B cell (primary cell): ENCODE measurements around the gene CHIC2. TPM values are rescaled to one million over a fixed set of nuclear protein-coding genes. Genes with fewer than 3 reads are reported as not detected.

ENCODE experiments used
- ATAC-seq: fragments of 200-7000 bp; cut with Tn5 transposase; one replicate; pipeline ENCODE4 v1.10.0; 2021; ENCODE audit warnings: low read depth, mild to moderate bottlenecking, moderate number of reproducible peaks, moderate library complexity
- CTCF ChIA-PET: fragments of 350-600 bp; sonication (Branson Sonifier 250); formaldehyde crosslinking; loops from one replicate; lab custom pipeline; 2021; ENCODE audit warnings: antibody characterized with exemption, inconsistent platforms; lab: Charles Lee
- POLR2A ChIA-PET: fragments of 350-600 bp; sonication (Branson Sonifier 250); formaldehyde crosslinking; loops from one replicate; lab custom pipeline; 2021; ENCODE audit warnings: antibody characterized with exemption; lab: Charles Lee
- DNase-seq: peaks from one replicate; pipeline ENCODE4 v3.0.0; 2013
- H2AFZ ChIP-seq: 2 replicates; pipeline ENCODE4 v1.6.1; 2012; ENCODE audit warnings: mild to moderate bottlenecking, low read depth, low read length; ENCODE audit not compliant: insufficient read depth, poor library complexity, severe bottlenecking
- H3K27ac ChIP-seq, 2 donors: 1 replicate in 1 of 2; 2 replicates in 1 of 2; pipeline ENCODE4 v1.5.1; 2012 to 2013; ENCODE audit warnings: low read length in 2 of 2, mild to moderate bottlenecking in 2 of 2, moderate library complexity in 1 of 2
- H3K27me3 ChIP-seq, 4 experiments: fragments of 200-600 bp in 1 of 4; sonication (generic) in 1 of 4; replicated peaks in 1 of 4; 1 replicate in 2 of 4; 2 replicates in 2 of 4; pipeline versions ENCODE4 v1.6.1 to v1.7.0; 2013 to 2016; ENCODE audit warnings: low read length in 3 of 4, mild to moderate bottlenecking in 2 of 4, mixed read lengths in 1 of 4, moderate library complexity in 1 of 4; ENCODE audit not compliant: insufficient read depth in 4 of 4, control insufficient read depth in 3 of 4; ENCODE audit errors: control extremely low read depth in 1 of 4
- H3K36me3 ChIP-seq, 2 experiments: replicated peaks in 1 of 2; 1 replicate in 1 of 2; 2 replicates in 1 of 2; pipeline versions ENCODE4 v1.6.1 to v1.7.1; 2013; ENCODE audit warnings: low read length in 1 of 2; ENCODE audit not compliant: insufficient read depth in 2 of 2, control insufficient read depth in 1 of 2; ENCODE audit errors: control extremely low read depth in 1 of 2, extremely low read depth in 1 of 2
- H3K4me1 ChIP-seq, 2 donors: fragments of 200-600 bp in 1 of 2; sonication (generic) in 1 of 2; 1 replicate in 1 of 2; 2 replicates in 1 of 2; pipeline versions ENCODE4 v1.5.1 to v1.6.1; 2013 to 2017; ENCODE audit warnings: low read length in 2 of 2; ENCODE audit not compliant: control insufficient read depth in 2 of 2, insufficient read depth in 2 of 2
- H3K4me2 ChIP-seq: replicated peaks from 2 replicates; pipeline ENCODE3; 2012; ENCODE audit warnings: mild to moderate bottlenecking, low read depth, low read length; ENCODE audit not compliant: poor library complexity, severe bottlenecking
- H3K4me3 ChIP-seq, 5 experiments: fragments of 200-600 bp in 1 of 5; sonication (generic) in 1 of 5; 1 replicate in 3 of 5; 2 replicates in 2 of 5; pipeline versions ENCODE4 v1.5.1 to v1.7.0; 2011 to 2016; ENCODE audit warnings: low read length in 4 of 5, mild to moderate bottlenecking in 4 of 5, low read depth in 2 of 5, control low read depth in 1 of 5, moderate library complexity in 1 of 5; ENCODE audit not compliant: insufficient read depth in 1 of 5; ENCODE audit errors: control extremely low read depth in 1 of 5, extremely low read depth in 1 of 5
- H3K79me2 ChIP-seq: fragments of 200-600 bp; sonication (generic); one replicate; pipeline ENCODE4 v1.6.0; 2016; ENCODE audit warnings: low read length; ENCODE audit not compliant: control insufficient read depth, insufficient read depth
- H3K9ac ChIP-seq: fragments of 200-600 bp; sonication (generic); 2 replicates; pipeline ENCODE4 v1.6.1; 2017; ENCODE audit warnings: mild to moderate bottlenecking, low read length, moderate library complexity
- H3K9me3 ChIP-seq, 3 donors: one replicate each; pipeline versions ENCODE4 v1.6.1 to v1.7.1; 2013; ENCODE audit warnings: low read length in 2 of 3; ENCODE audit not compliant: control insufficient read depth in 2 of 3, insufficient read depth in 1 of 3; ENCODE audit errors: control extremely low read depth in 1 of 3
- H4K20me1 ChIP-seq: 2 replicates; pipeline ENCODE4 v1.6.0; 2012; ENCODE audit warnings: mild to moderate bottlenecking, low read length; ENCODE audit not compliant: insufficient read depth, control insufficient read depth, poor library complexity, severe bottlenecking
- H3K27ac Mint-ChIP-seq: one replicate; pipeline ENCODE4 v1.8.0; 2021; ENCODE audit warnings: mixed read lengths
- H3K27me3 Mint-ChIP-seq: one replicate; pipeline ENCODE4 v1.8.0; 2021; ENCODE audit warnings: mixed read lengths
- H3K4me1 Mint-ChIP-seq: one replicate; pipeline ENCODE4 v1.8.0; 2021; ENCODE audit warnings: mixed read lengths
- H3K4me3 Mint-ChIP-seq: one replicate; pipeline ENCODE4 v1.8.0; 2021; ENCODE audit warnings: mixed read lengths
- H3K9me3 Mint-ChIP-seq: one replicate; pipeline ENCODE4 v1.8.0; 2022; ENCODE audit warnings: mixed read lengths; ENCODE audit not compliant: insufficient read depth
- CTCF ChIP-seq: fragments of 200-600 bp; IDR thresholded peaks from one replicate; pipeline ENCODE4 v1.8.0; 2022; ENCODE audit warnings: antibody characterized with exemption, mild to moderate bottlenecking
- EZH2 ChIP-seq: IDR thresholded peaks from 2 replicates; pipeline ENCODE4 v1.6.1; 2012; ENCODE audit warnings: borderline replicate concordance, low read depth, mild to moderate bottlenecking, moderate library complexity, low read length; ENCODE audit not compliant: insufficient read depth, poor library complexity, severe bottlenecking
- WGBS: methylation state at CpG from one replicate; pipeline ENCODE4 v1.1.5; 2013; ENCODE audit warnings: missing lambda C conversion rate; ENCODE audit not compliant: insufficient coverage; 5-methylcytosine and 5-hydroxymethylcytosine counted together
- intact Hi-C: fragments of 100-400 bp; cut with micrococcal nuclease; formaldehyde crosslinking; loops from one replicate; pipeline ENCODE4 v1.10.0; 2022
- polyA plus RNA-seq: library from polyadenylated mRNA; depleted of rRNA; stranded (reverse); fragments of >200 nt; gene quantifications from 2 replicates; pipeline ENCODE4 v1.2.3, GENCODE V29; 2012
- total RNA-seq, 2 donors: library from RNA; stranded (reverse); fragments of 120-200 nt in 1 of 2; gene quantifications; 1 replicate in 1 of 2; 2 replicates in 1 of 2; pipeline versions ENCODE4 v1.2.3 to v1.2.4, GENCODE V29; 2013 to 2022

The CHIC2 gene
- total and polyA plus RNA-seq, 2 donors (not counting 1 experiment from before 2014, with no cell fraction given): 20.2 to 37.7 TPM

- H3K9ac ChIP-seq: no peak overlapping the region
- Mint-ChIP-seq H3K27me3 (no peaks in the 10 kb centered on the region), H3K9me3 (no peaks in the 10 kb centered on the region), H3K27ac (no peak overlapping the region), H3K4me1 (no peaks in the 10 kb centered on the region), H3K4me3 (no peak overlapping the region)
- H3K27ac ChIP-seq: no peak overlapping the region
- H3K4me3 ChIP-seq: no peak overlapping the region
- no peaks in the 10 kb centered on the region for H4K20me1 ChIP-seq
- no peak overlapping the region for H3K4me2 ChIP-seq
- intact Hi-C loops: no loop called here
- ATAC-seq (no peak), DNase-seq (no peak)
- H3K27me3 ChIP-seq: no peaks in the 10 kb centered on the region
- H3K4me1 ChIP-seq: no peaks in the 10 kb centered on the region
- no peaks in the 10 kb centered on the region for H3K9me3 ChIP-seq
- no peak overlapping the region for H2AFZ ChIP-seq
- CTCF ChIA-PET: no interaction called here
- WGBS: 100% methylated on average over 2 of the region's 4 CpGs
- H3K79me2 ChIP-seq: no peaks in the 10 kb centered on the region
- no peaks in the 10 kb centered on the region for H3K36me3 ChIP-seq
- POLR2A ChIA-PET: no interaction called here
- TF ChIP-seq EZH2 (no peak), CTCF (no peak)
Observed at GRCh38 chr4:53963336-53963735, 101.1 kb downstream of the CHIC2 start.

- Mint-ChIP-seq H3K27me3 (no peaks in the 10 kb centered on the region), H3K9me3 (no peaks in the 10 kb centered on the region), H3K27ac (no peak overlapping the region), H3K4me3 (no peak overlapping the region), H3K4me1 (no peaks in the 10 kb centered on the region)
- Histone ChIP-seq H4K20me1 (no peaks in the 10 kb centered on the region), H3K27ac (no peak overlapping the region), H3K36me3 (no peaks in the 10 kb centered on the region), H3K4me1 (no peaks in the 10 kb centered on the region), H2AFZ (no peak overlapping the region), H3K4me2 (no peak overlapping the region), H3K9me3 (no peaks in the 10 kb centered on the region), H3K79me2 (no peaks in the 10 kb centered on the region), H3K27me3 (no peaks in the 10 kb centered on the region), H3K4me3 (no peak overlapping the region), H3K9ac (no peak overlapping the region)
- no peak for DNase-seq
- TF ChIP-seq CTCF (no peak), EZH2 (no peak)
- intact Hi-C loops: no loop called here
- ATAC-seq: no peak
- POLR2A ChIA-PET: no interaction called here
- CTCF ChIA-PET: no interaction called here
- no CpG with 5 or more reads among the region's 4 CpGs for WGBS
Observed at GRCh38 chr4:53962516-53963225, 101.7 kb downstream of the CHIC2 start.
